K562 (cell line): ENCODE measurements around the gene DHRS13. TPM values are rescaled to one million over a fixed set of nuclear protein-coding genes. Genes with fewer than 3 reads are reported as not detected.

ENCODE experiments used
- ADNP ChIP-seq: fragments of 200-800 bp; sonication (Bioruptor generic); IDR thresholded peaks from 2 replicates; pipeline ENCODE4 v1.6.1; 2016; ENCODE audit warnings: missing genetic modification characterization, missing compliant biosample characterization
- BCOR ChIP-seq: fragments of 450-650 bp; IDR thresholded peaks from 2 replicates; pipeline ENCODE4 v1.6.1; 2016
- HNRNPLL ChIP-seq: fragments of 200-400 bp; formaldehyde crosslinking; IDR thresholded peaks from 2 replicates; pipeline ENCODE4 v1.6.1; 2017; ENCODE audit warnings: low read length, low read depth, mild to moderate bottlenecking; ENCODE audit not compliant: poor library complexity, severe bottlenecking
- JUNB ChIP-seq: fragments of 450-650 bp; formaldehyde crosslinking; conservative IDR thresholded peaks from 2 replicates; pipeline ENCODE4 v1.4.0; 2020; ENCODE audit warnings: mild to moderate bottlenecking
- PKNOX1 ChIP-seq: fragments of 450-650 bp; IDR thresholded peaks from 2 replicates; pipeline ENCODE4 v1.6.1; 2016
- SMC3 ChIP-seq: conservative IDR thresholded peaks from 2 replicates; pipeline ENCODE4 v1.6.1; 2011; ENCODE audit warnings: low read depth, low read length, improper control_type of control experiment; ENCODE audit not compliant: insufficient read depth
- ZFX ChIP-seq: sonication (generic); formaldehyde crosslinking; IDR thresholded peaks from 2 replicates; pipeline ENCODE4 v1.8.0; 2022; ENCODE audit warnings: mild to moderate bottlenecking, missing genetic modification reagents, moderate library complexity
- polyA plus RNA-seq, 8 experiments: library from polyadenylated mRNA; depleted of rRNA in 4 of 8; stranded (reverse) in 5 of 8; unstranded in 3 of 8; fragments of >200 nt; fragmentation: Nextera tagmentation in 2 of 8; fragmentation: Illumina TruSeq in 1 of 8; extraction: Ambion mirVana in 2 of 8; extraction: Trizol in 1 of 8; gene quantifications; 2 replicates each; pipeline versions ENCODE4 v1.2.1 to v1.2.3, GENCODE V29; 2011 to 2014; ENCODE audit warnings: inconsistent platforms in 1 of 8, missing spikeins in 1 of 8
- total RNA-seq, 7 experiments: library from RNA; depleted of rRNA in 6 of 7; stranded (reverse); fragments of >200 nt in 6 of 7; fragmentation: Illumina TruSeq in 2 of 7; extraction: Trizol in 2 of 7; gene quantifications; 2 replicates each; pipeline versions ENCODE4 v1.2.1 to v1.2.3, GENCODE V29; 2011 to 2021; ENCODE audit warnings: low replicate concordance in 1 of 7
- TF ChIP-seq, protein P1 (sequence below): IDR thresholded peaks from 2 replicates; pipeline ENCODE4 v1.6.1; 2012; ENCODE audit warnings: low read depth, low read length, improper control_type of control experiment, borderline replicate concordance
- TF ChIP-seq, protein P2 (sequence below): fragments of 450-650 bp; formaldehyde crosslinking; IDR thresholded peaks from 2 replicates; pipeline ENCODE4 v1.4.0; 2020; ENCODE audit warnings: mild to moderate bottlenecking, moderate library complexity

Gene DHRS13
- total and polyA plus RNA-seq, 9 of the 15 experiments (the other 6 are each of a cell fraction or from before 2014, with no cell fraction given), result 0.32 to 52.3 (median 34.3) TPM; not detected in 1

GRCh38 chr17:28874750-28875149 is 28.1 kb downstream of the DHRS13 start (continued):
- 0 out of 2 replicates have a peak, but pooled peaks have one; percentile 58 for TF ChIP-seq ADNP (tag)
- TF ChIP-seq SMC3, result no peak
- TF ChIP-seq PKNOX1, result 0 out of 2 replicates have a peak, but pooled peaks have one; percentile 11
- TF ChIP-seq, protein P1, sequence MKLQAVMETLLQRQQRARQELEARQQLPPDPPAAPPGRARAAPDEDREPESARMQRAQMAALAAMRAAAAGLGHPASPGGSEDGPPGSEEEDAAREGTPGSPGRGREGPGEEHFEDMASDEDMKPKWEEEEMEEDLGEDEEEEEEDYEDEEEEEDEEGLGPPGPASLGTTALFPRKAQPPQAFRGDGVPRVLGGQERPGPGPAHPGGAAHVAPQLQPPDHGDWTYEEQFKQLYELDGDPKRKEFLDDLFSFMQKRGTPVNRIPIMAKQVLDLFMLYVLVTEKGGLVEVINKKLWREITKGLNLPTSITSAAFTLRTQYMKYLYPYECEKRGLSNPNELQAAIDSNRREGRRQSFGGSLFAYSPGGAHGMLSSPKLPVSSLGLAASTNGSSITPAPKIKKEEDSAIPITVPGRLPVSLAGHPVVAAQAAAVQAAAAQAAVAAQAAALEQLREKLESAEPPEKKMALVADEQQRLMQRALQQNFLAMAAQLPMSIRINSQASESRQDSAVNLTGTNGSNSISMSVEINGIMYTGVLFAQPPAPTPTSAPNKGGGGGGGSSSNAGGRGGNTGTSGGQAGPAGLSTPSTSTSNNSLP, result no peak
- TF ChIP-seq ZFX (CRISPR knock-in tag), result no peak
- TF ChIP-seq, protein P2, sequence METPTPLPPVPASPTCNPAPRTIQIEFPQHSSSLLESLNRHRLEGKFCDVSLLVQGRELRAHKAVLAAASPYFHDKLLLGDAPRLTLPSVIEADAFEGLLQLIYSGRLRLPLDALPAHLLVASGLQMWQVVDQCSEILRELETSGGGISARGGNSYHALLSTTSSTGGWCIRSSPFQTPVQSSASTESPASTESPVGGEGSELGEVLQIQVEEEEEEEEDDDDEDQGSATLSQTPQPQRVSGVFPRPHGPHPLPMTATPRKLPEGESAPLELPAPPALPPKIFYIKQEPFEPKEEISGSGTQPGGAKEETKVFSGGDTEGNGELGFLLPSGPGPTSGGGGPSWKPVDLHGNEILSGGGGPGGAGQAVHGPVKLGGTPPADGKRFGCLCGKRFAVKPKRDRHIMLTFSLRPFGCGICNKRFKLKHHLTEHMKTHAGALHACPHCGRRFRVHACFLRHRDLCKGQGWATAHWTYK, result no peak
- no peak for TF ChIP-seq HNRNPLL
- no peak for TF ChIP-seq BCOR
- TF ChIP-seq JUNB (CRISPR knock-in tag), result no peak
